C4-2B (cell line): Measurements from ENCODE around the gene DNAJC22.

Source experiments
- ZFX ChIP-seq: fragments of 450-650 bp; IDR thresholded peaks from 2 replicates; pipeline ENCODE4 v1.6.1; 2017
- TF ChIP-seq, protein P1 (sequence below): fragments of 450-650 bp; conservative IDR thresholded peaks from 2 replicates; pipeline ENCODE4 v1.5.1; 2017; ENCODE audit warnings: mild to moderate bottlenecking

DNA sequence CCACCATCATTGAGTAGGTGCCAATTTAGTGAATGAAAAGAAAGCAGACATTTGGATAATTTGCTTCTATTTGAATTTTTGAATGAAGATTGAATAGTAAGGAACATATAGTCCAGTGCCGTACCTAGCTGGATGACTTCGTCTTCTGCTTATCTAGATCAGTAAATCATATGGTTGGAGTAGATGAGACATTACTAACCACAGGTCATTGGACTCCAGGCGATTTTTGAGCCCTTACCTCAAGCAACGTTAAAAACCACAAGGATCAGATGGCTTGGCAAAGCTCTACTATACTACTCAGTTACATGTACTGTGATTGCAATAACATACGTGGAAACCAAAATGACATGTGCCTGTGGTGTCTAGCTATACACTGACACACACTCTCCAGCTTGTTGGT lies 18.9 kb downstream of the DNAJC22 start:
- TF ChIP-seq, protein P1, sequence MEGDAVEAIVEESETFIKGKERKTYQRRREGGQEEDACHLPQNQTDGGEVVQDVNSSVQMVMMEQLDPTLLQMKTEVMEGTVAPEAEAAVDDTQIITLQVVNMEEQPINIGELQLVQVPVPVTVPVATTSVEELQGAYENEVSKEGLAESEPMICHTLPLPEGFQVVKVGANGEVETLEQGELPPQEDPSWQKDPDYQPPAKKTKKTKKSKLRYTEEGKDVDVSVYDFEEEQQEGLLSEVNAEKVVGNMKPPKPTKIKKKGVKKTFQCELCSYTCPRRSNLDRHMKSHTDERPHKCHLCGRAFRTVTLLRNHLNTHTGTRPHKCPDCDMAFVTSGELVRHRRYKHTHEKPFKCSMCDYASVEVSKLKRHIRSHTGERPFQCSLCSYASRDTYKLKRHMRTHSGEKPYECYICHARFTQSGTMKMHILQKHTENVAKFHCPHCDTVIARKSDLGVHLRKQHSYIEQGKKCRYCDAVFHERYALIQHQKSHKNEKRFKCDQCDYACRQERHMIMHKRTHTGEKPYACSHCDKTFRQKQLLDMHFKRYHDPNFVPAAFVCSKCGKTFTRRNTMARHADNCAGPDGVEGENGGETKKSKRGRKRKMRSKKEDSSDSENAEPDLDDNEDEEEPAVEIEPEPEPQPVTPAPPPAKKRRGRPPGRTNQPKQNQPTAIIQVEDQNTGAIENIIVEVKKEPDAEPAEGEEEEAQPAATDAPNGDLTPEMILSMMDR, result no peak
- TF ChIP-seq ZFX, result no peak
